SK-N-SH treated with all-trans-retinoic acid at 6 μM for 48 hours (cell line): ENCODE measurements around the gene WNT3.

Experiments used
- RARB ChIP-seq: fragments of 250-450 bp; sonication (Bioruptor Pico); IDR thresholded peaks from 2 replicates; pipeline ENCODE4 v1.8.0; 2021; ENCODE audit warnings: mild to moderate bottlenecking, moderate library complexity
- ZC3H10 ChIP-seq: fragments of 250-450 bp; sonication (Bioruptor Pico); IDR thresholded peaks from 2 replicates; pipeline ENCODE4 v1.5.1; 2021; ENCODE audit warnings: mild to moderate bottlenecking, moderate library complexity
- ZFP30 ChIP-seq: fragments of 450-650 bp; formaldehyde crosslinking; IDR thresholded peaks from 2 replicates; pipeline ENCODE4 v1.5.0; 2022; ENCODE audit warnings: mild to moderate bottlenecking, moderate library complexity
- TF ChIP-seq, protein P1 (sequence below): fragments of 250-450 bp; sonication (Bioruptor Pico); IDR thresholded peaks from 2 replicates; pipeline ENCODE4 v1.5.1; 2020; ENCODE audit warnings: low read depth, mild to moderate bottlenecking, moderate library complexity

DNA sequence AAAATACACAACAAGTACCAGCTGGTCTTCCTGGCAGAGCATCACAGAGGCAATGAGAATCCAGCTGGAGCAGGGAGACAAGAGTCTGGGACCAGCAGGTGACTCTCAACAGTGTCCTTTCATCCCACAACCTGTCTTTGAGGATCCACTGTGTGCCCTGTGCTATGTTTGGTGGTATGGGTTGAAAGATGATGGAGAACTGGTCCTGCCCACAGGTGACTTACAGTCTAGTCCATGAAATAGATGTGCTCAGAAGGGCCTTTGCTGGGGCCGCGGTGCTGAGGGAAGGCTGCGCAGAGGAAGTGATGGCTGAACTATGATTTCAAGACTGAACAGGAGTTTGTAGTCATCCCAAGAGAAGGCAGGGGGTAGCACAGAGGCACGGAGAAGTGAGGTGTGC, 17.9 kb downstream of the WNT3 start:
- no peak for TF ChIP-seq ZC3H10
- TF ChIP-seq RARB (CRISPR knock-in tag), result no peak
- TF ChIP-seq, protein P1, sequence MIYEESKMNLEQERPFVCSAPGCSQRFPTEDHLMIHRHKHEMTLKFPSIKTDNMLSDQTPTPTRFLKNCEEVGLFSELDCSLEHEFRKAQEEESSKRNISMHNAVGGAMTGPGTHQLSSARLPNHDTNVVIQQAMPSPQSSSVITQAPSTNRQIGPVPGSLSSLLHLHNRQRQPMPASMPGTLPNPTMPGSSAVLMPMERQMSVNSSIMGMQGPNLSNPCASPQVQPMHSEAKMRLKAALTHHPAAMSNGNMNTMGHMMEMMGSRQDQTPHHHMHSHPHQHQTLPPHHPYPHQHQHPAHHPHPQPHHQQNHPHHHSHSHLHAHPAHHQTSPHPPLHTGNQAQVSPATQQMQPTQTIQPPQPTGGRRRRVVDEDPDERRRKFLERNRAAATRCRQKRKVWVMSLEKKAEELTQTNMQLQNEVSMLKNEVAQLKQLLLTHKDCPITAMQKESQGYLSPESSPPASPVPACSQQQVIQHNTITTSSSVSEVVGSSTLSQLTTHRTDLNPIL, result no peak
- no peak for TF ChIP-seq ZFP30 (CRISPR knock-in tag)
